HepG2 (cell line): Measurements from ENCODE around the gene EEF1AKMT1. TPM values are rescaled to one million over a fixed set of nuclear protein-coding genes. Genes with fewer than 3 reads are reported as not detected.
A peak's percentile ranks its signal among the peaks of the same experiment; 100 is the strongest.

ENCODE experiments used
- CAMTA2 ChIP-seq: sonication (generic); formaldehyde crosslinking; IDR thresholded peaks from 2 replicates; pipeline ENCODE4 v1.4.0; 2020; ENCODE audit warnings: mild to moderate bottlenecking, missing genetic modification reagents, borderline replicate concordance
- ELF3 ChIP-seq: IDR thresholded peaks from 2 replicates; pipeline ENCODE4 v1.6.1; 2016; ENCODE audit warnings: missing genetic modification reagents, missing compliant biosample characterization
- FOXA1 ChIP-seq, 2 experiments: fragments of 450-650 bp in 1 of 2; sonication (generic) in 1 of 2; formaldehyde crosslinking in 1 of 2; IDR thresholded peaks; 2 replicates each; pipeline versions ENCODE4 v1.4.0 to v1.6.1; 2016 to 2020; ENCODE audit warnings: missing genetic modification reagents in 1 of 2
- GFI1 ChIP-seq: sonication (generic); formaldehyde crosslinking; IDR thresholded peaks from 2 replicates; pipeline ENCODE4 v1.5.0; 2020; ENCODE audit warnings: missing genetic modification reagents, mild to moderate bottlenecking, borderline replicate concordance
- HBP1 ChIP-seq: IDR thresholded peaks from 2 replicates; pipeline ENCODE4 v1.6.1; 2016; ENCODE audit warnings: low read depth, control low read depth
- MBD4 ChIP-seq: IDR thresholded peaks from 2 replicates; pipeline ENCODE4 v1.6.1; 2012; ENCODE audit warnings: low read length, inconsistent platforms, borderline replicate concordance
- NBN ChIP-seq: fragments of 450-650 bp; conservative IDR thresholded peaks from 2 replicates; pipeline ENCODE4 v1.6.1; 2017
- POLR2G ChIP-seq: fragments of 200-400 bp; formaldehyde crosslinking; IDR thresholded peaks from 2 replicates; pipeline ENCODE4 v1.6.1; 2018; ENCODE audit warnings: mild to moderate bottlenecking, low read depth, low read length, moderate library complexity
- SP4 ChIP-seq: sonication (generic); formaldehyde crosslinking; IDR thresholded peaks from 2 replicates; pipeline ENCODE4 v1.8.1; 2023; ENCODE audit warnings: mild to moderate bottlenecking, missing genetic modification reagents
- SRSF4 ChIP-seq: fragments of 200-400 bp; formaldehyde crosslinking; IDR thresholded peaks from one replicate; pipeline ENCODE4 v1.6.1; 2018; ENCODE audit warnings: mild to moderate bottlenecking, low read depth, low read length, moderate library complexity; ENCODE audit not compliant: poor library complexity, severe bottlenecking
- USF2 ChIP-seq, 2 experiments: sonication (generic) in 1 of 2; formaldehyde crosslinking in 1 of 2; IDR thresholded peaks; 2 replicates each; pipeline versions ENCODE4 v1.5.1 to v1.6.1; 2011 to 2020; ENCODE audit warnings: borderline replicate concordance in 1 of 2, low read depth in 1 of 2, low read length in 1 of 2, mild to moderate bottlenecking in 1 of 2, missing genetic modification reagents in 1 of 2, moderate library complexity in 1 of 2
- ZBTB14 ChIP-seq: sonication (generic); formaldehyde crosslinking; IDR thresholded peaks from 2 replicates; pipeline ENCODE4 v1.4.0; 2020; ENCODE audit warnings: missing genetic modification reagents
- ZBTB4 ChIP-seq: sonication (generic); formaldehyde crosslinking; IDR thresholded peaks from 2 replicates; pipeline ENCODE4 v1.4.0; 2020; ENCODE audit warnings: missing genetic modification reagents, mild to moderate bottlenecking, borderline replicate concordance
- ZFP82 ChIP-seq: sonication (generic); formaldehyde crosslinking; IDR thresholded peaks from 2 replicates; pipeline ENCODE4 v1.5.1; 2020; ENCODE audit warnings: mild to moderate bottlenecking, missing genetic modification reagents, borderline replicate concordance
- ZNF280B ChIP-seq: sonication (generic); formaldehyde crosslinking; IDR thresholded peaks from 2 replicates; pipeline ENCODE4 v1.5.0; 2020; ENCODE audit warnings: missing genetic modification reagents, mild to moderate bottlenecking, borderline replicate concordance
- ZNF382 ChIP-seq: sonication (generic); formaldehyde crosslinking; IDR thresholded peaks from 2 replicates; pipeline ENCODE4 v1.5.0; 2020; ENCODE audit warnings: missing genetic modification reagents, mild to moderate bottlenecking, borderline replicate concordance
- ZSCAN21 ChIP-seq: sonication (generic); formaldehyde crosslinking; IDR thresholded peaks from 2 replicates; pipeline ENCODE4 v1.8.0; 2022; ENCODE audit warnings: mild to moderate bottlenecking, missing genetic modification reagents, moderate library complexity, borderline replicate concordance
- polyA plus RNA-seq, 8 experiments: library from polyadenylated mRNA; depleted of rRNA in 3 of 8; stranded (reverse) in 7 of 8; unstranded in 1 of 8; fragments of >200 nt; fragmentation: Illumina TruSeq in 4 of 8; extraction: Trizol in 4 of 8; gene quantifications; 2 replicates each; pipeline versions ENCODE4 v1.2.1 to v1.2.3, GENCODE V29; 2011 to 2016; ENCODE audit warnings: low read depth in 4 of 8, missing spikeins in 1 of 8, mixed read lengths in 1 of 8; ENCODE audit not compliant: insufficient read depth in 1 of 8
- total RNA-seq, 5 experiments: library from RNA; depleted of rRNA; stranded (reverse); fragments of >200 nt; fragmentation: Illumina TruSeq; extraction: Trizol; gene quantifications; 2 replicates each; pipeline ENCODE4 v1.2.3, GENCODE V29; 2016; ENCODE audit warnings: low read depth in 1 of 5

EEF1AKMT1 gene
- total and polyA plus RNA-seq, 2 of the 13 experiments (the other 11 are each of a cell fraction or from before 2014, with no cell fraction given) = 6.0 to 16.1 TPM

- TF ChIP-seq HBP1 (CRISPR knock-in tag) = peak; percentile 52; the same call in 1 of the 2 replicates
- no peak for TF ChIP-seq MBD4
- TF ChIP-seq ZSCAN21 (CRISPR knock-in tag) = 0 out of 2 replicates have a peak, but pooled peaks have one; percentile 9
- no peak for TF ChIP-seq CAMTA2 (CRISPR knock-in tag)
- TF ChIP-seq ZFP82 (CRISPR knock-in tag) = no peak
- peak; percentile 89; the same call in 1 of the 2 replicates for TF ChIP-seq ZBTB4 (CRISPR knock-in tag)
- TF ChIP-seq FOXA1 (IDR thresholded peaks at IDR 0.05) = no peak
- 0 out of 2 replicates have a peak, but pooled peaks have one; percentile 16 for TF ChIP-seq FOXA1 (CRISPR knock-in tag; IDR thresholded peaks at IDR 0.05)
- TF ChIP-seq ZBTB14 = peak; percentile 66
- no peak for TF ChIP-seq NBN
- no peak for TF ChIP-seq SP4 (CRISPR knock-in tag)
- TF ChIP-seq ZNF382 (CRISPR knock-in tag) = no peak
- no peak; the same call in 1 of the 2 replicates for TF ChIP-seq ELF3 (CRISPR knock-in tag)
- TF ChIP-seq SRSF4 = no peak
- TF ChIP-seq USF2 (IDR thresholded peaks at IDR 0.05; ENCODE audit: low read depth, low read length) = no peak
- no peak for TF ChIP-seq USF2 (CRISPR knock-in tag; IDR thresholded peaks at IDR 0.05; ENCODE audit: borderline replicate concordance)
- peak; percentile 99 for TF ChIP-seq ZNF280B (CRISPR knock-in tag)
- peak; percentile 97 for TF ChIP-seq POLR2G
- peak; percentile 55; the same call in 1 of the 2 replicates for TF ChIP-seq GFI1 (CRISPR knock-in tag)
Observed at GRCh38 chr13:20773194-20774080, at the start of gene EEF1AKMT1 (continued).
